Heart right ventricle (tissue), 16 donors: ENCODE results near the gene DAPP1. TPM values are rescaled to one million over a fixed set of nuclear protein-coding genes. Genes with fewer than 3 reads are reported as not detected.
A peak's percentile ranks its signal among the peaks of the same experiment; 100 is the strongest.

Experiments used
- ATAC-seq, 8 donors: fragments of 200-7000 bp; cut with Tn5 transposase; one replicate each; pipeline ENCODE4 v1.9.1; 2020; ENCODE audit warnings: mild to moderate bottlenecking in 8 of 8, moderate library complexity in 8 of 8, moderate number of reproducible peaks in 1 of 8
- DNase-seq, 2 donors: peaks; one replicate each; pipeline ENCODE4 v3.0.0-alpha.2; 2020
- H3K27ac ChIP-seq, 10 donors: fragments of 200-600 bp; sonication (generic) in 2 of 10; one replicate each; pipeline versions ENCODE4 v1.5.0 to v1.8.0; 2020 to 2022; ENCODE audit warnings: mild to moderate bottlenecking in 3 of 10
- H3K27me3 ChIP-seq, 7 donors: fragments of 200-600 bp; one replicate each; pipeline ENCODE4 v1.8.0; 2021 to 2022; ENCODE audit warnings: mild to moderate bottlenecking in 2 of 7
- H3K36me3 ChIP-seq, 9 donors: fragments of 200-600 bp; sonication (generic) in 1 of 9; one replicate each; pipeline versions ENCODE4 v1.5.0 to v1.8.0; 2020 to 2022; ENCODE audit warnings: mild to moderate bottlenecking in 2 of 9
- H3K4me1 ChIP-seq, 9 donors: fragments of 200-600 bp; sonication (generic) in 1 of 9; one replicate each; pipeline versions ENCODE4 v1.5.0 to v1.8.0; 2020 to 2022; ENCODE audit warnings: mild to moderate bottlenecking in 4 of 9
- H3K4me3 ChIP-seq, 10 donors: fragments of 200-600 bp; sonication (generic) in 2 of 10; one replicate each; pipeline versions ENCODE4 v1.5.0 to v1.8.0; 2020 to 2022; ENCODE audit warnings: mild to moderate bottlenecking in 7 of 10, moderate library complexity in 2 of 10
- H3K9me3 ChIP-seq, 11 donors: fragments of 200-600 bp in 10 of 11; sonication (generic) in 2 of 11; one replicate each; pipeline versions ENCODE4 v1.5.0 to v1.8.0; 2013 to 2022; ENCODE audit warnings: mild to moderate bottlenecking in 2 of 11, control low read depth in 1 of 11, moderate library complexity in 1 of 11
- CTCF ChIP-seq, 9 donors: fragments of 200-600 bp; sonication (generic) in 2 of 9; IDR thresholded peaks; one replicate each; pipeline versions ENCODE4 v1.5.0 to v1.8.0; 2021 to 2022; ENCODE audit warnings: antibody characterized with exemption in 9 of 9, mild to moderate bottlenecking in 5 of 9, moderate library complexity in 1 of 9
- WGBS, 2 donors: extraction: QIAGEN DNeasy Blood & Tissue Kit; methylation state at CpG; one replicate each; pipeline ENCODE4 v1.1.7; 2013; ENCODE audit warnings: inconsistent platforms in 1 of 2; 5-methylcytosine and 5-hydroxymethylcytosine counted together
- intact Hi-C, 10 donors: fragments of 100-400 bp; cut with DNase I; formaldehyde crosslinking; loops; one replicate each; pipeline versions ENCODE4 v1.11.1 to v1.14.2; 2022
- polyA plus RNA-seq, 2 donors: library from polyadenylated mRNA; stranded (reverse); fragments of 200-250 nt; gene quantifications; one replicate each; pipeline ENCODE4 v1.2.3, GENCODE V29; 2013
- total RNA-seq, 10 donors: library from RNA; stranded (reverse); fragmentation: NEBNext Ultra II Directional in 3 of 10; extraction: Animal tissue kit (Norgen Biotek cat#: 25700) in 3 of 10; gene quantifications; one replicate each; pipeline versions ENCODE4 v1.2.1 to v1.2.4, GENCODE V29; 2021 to 2023
- donor health status: Arrhythmogenic right ventricular cardiomyopathy.
- donor health status: ischemic (EF 13 %, LVEDD 7.1; RV severe dilation, severe dysfunction).
- donor health status: healthy with polysubstance abuse.
- donor health status: DM: no; HTN: yes; CAD: no.
- donor health status: DM: no; HTN: no; CAD: no.
- donor health status: ischemic (EF 25% LVEDD 6.9; RV normal size, moderate dysfunction).
- donor health status: ischemic (EF 25% LVEDD 5.7; RV mildly dilated, moderate dysfunction).
- donor health status: healthy.
- donor health status: DM: yes; HTN: yes; CAD: no.
- donor health status: Ischemic cardiomyopathy.
- donor health status: ischemic (EF 35%, LVEDD 5.7; RV mildly dilated, moderate dysfunction).
- donor health status: nonischemic (EF 11% LVEDD 7.7; RV severe dilation, severe dysfunction).
- donor health status: DM: yes; HTN: yes; CAD: no.
- donor health status: PGD.
- donor health status: ischemic (EF 29% LVEDD 5.4; RV normal size, mild dysfunction).
- donor health status: nonischemic (EF 23%, LVEDD 6.1; RV moderate dilation, normal function).

DAPP1 gene
- total and polyA plus RNA-seq, 12 donors: 0.16 to 5.4 (median 0.34) TPM; not detected in 1

- no peaks in the 10 kb centered on the region for H3K9me3 ChIP-seq
- no peak for TF ChIP-seq CTCF (IDR thresholded peaks at IDR 0.05)
- H3K4me1 ChIP-seq: no peaks in the 10 kb centered on the region
- peaks cover 0 to 3% (median 0%) of the 10 kb centered on the region in 7 donors for H3K27me3 ChIP-seq
- ATAC-seq (no peak), DNase-seq (no peak)
- H3K36me3 ChIP-seq: no peaks in the 10 kb centered on the region
- intact Hi-C loops: loop anchor here in 8 of 10 donors (2.0 to 10.0 kb wide), 8 partner anchors 78 to 249 kb away; partner anchors contain the start of genes TRMT10A (in 4 of the 8) and DNAJB14 (in 1 of the 8)
- no peak overlapping the region for H3K4me3 ChIP-seq
- WGBS, 2 donors: 84 to 89% methylated on average over 1 of the region's 1 CpG
- no peak overlapping the region for H3K27ac ChIP-seq
Measured at GRCh38 chr4:99809326-99809725, 7.3 kb upstream of the DAPP1 start.

GRCh38 chr4:99810536-99810935 lies 6.1 kb upstream of the DAPP1 start:
- Histone ChIP-seq H3K9me3 (no peaks in the 10 kb centered on the region), H3K4me1 (peaks cover 0 to 9% (median 0%) of the 10 kb centered on the region in 9 donors), H3K27me3 (peaks cover 0 to 3% (median 0%) of the 10 kb centered on the region in 7 donors), H3K27ac (no peak overlapping the region), H3K36me3 (no peaks in the 10 kb centered on the region), H3K4me3 (no peak overlapping the region)
- no peak for TF ChIP-seq CTCF (IDR thresholded peaks at IDR 0.05)
- intact Hi-C loops: loop anchor here in 4 of 10 donors (2.0 to 10.0 kb wide), 4 partner anchors 64 to 250 kb away; partner anchors contain the start of gene DNAJB14 (in 2 of the 4)
- no peak for ATAC-seq
- no peak for DNase-seq

- Histone ChIP-seq H3K27me3 (peaks cover 0 to 3% (median 0%) of the 10 kb centered on the region in 7 donors), H3K27ac (no peak overlapping the region), H3K36me3 (no peaks in the 10 kb centered on the region), H3K4me3 (no peak overlapping the region), H3K9me3 (no peaks in the 10 kb centered on the region), H3K4me1 (peaks cover 0 to 15% (median 0%) of the 10 kb centered on the region in 9 donors)
- intact Hi-C loops: loop anchor here in 4 of 10 donors (2.0 to 10.0 kb wide), 4 partner anchors 64 to 250 kb away; partner anchors contain the start of gene DNAJB14 (in 2 of the 4)
- TF ChIP-seq CTCF (IDR thresholded peaks at IDR 0.05): no peak
- ATAC-seq: no peak
- no peak for DNase-seq
- 55 to 76% methylated on average over 1 of the region's 1 CpG for WGBS, 2 donors
Measured at GRCh38 chr4:99811117-99811516, 5.5 kb upstream of the DAPP1 start.

- no peak overlapping the region for H3K4me3 ChIP-seq
- no peak overlapping the region for H3K27ac ChIP-seq
- no peaks in the 10 kb centered on the region for H3K36me3 ChIP-seq
- intact Hi-C loops: loop anchor here in 4 of 10 donors (2.0 to 10.0 kb wide), 4 partner anchors 63 to 251 kb away; partner anchors contain the start of gene DNAJB14 (in 2 of the 4)
- 57 to 67% methylated on average over 1 of the region's 1 CpG for whole genome bisulfite sequencing, 2 donors
- peak in 1 of 2 donors; percentile 12 for DNase-seq
- H3K9me3 ChIP-seq: no peaks in the 10 kb centered on the region
- TF ChIP-seq CTCF (IDR thresholded peaks at IDR 0.05): peak in 7 of 9 donors; percentile 36 to 67 (median 49)
- H3K4me1 ChIP-seq: peaks cover 0 to 19% (median 0%) of the 10 kb centered on the region in 9 donors
- H3K27me3 ChIP-seq: peaks cover 0 to 3% (median 0%) of the 10 kb centered on the region in 7 donors
- ATAC-seq: no peak
Measured at GRCh38 chr4:99811850-99812249, 4.8 kb upstream of the DAPP1 start.
